ENCODE data around the gene LMX1A.

- TF ChIP-seq POLR2A (IDR thresholded peaks at IDR 0.05; ENCODE audit: low read length) = no peak
- TF ChIP-seq GATA1 (IDR thresholded peaks at IDR 0.05; ENCODE audit: low read depth, low read length) = no peak
Measured at GRCh38 chr1:165189011-165189410, 167.5 kb downstream of the LMX1A start.
